GM23338 (cell line): ENCODE measurements around the gene RANBP6. TPM values are rescaled to one million over a fixed set of nuclear protein-coding genes. Genes with fewer than 3 reads are reported as not detected.

Experiments
- ATAC-seq: fragments of 200-7000 bp; cut with Tn5 transposase; 3 replicates; pipeline ENCODE4 v1.9.1; 2020
- DNase-seq: peaks from one replicate; pipeline ENCODE4 v3.0.0-alpha.2; 2015; ENCODE audit warnings: low spot score
- H2AFZ ChIP-seq: fragments of 200-600 bp; sonication (generic); 2 replicates; pipeline ENCODE4 v1.8.0; 2016; ENCODE audit warnings: antibody characterized with exemption, mild to moderate bottlenecking, moderate library complexity
- H3F3A ChIP-seq: fragments of 200-600 bp; sonication (generic); replicated peaks from 2 replicates; pipeline ENCODE4 v1.8.0; 2017; ENCODE audit warnings: antibody characterized with exemption, mixed run types, low read depth
- H3K27ac ChIP-seq: fragments of 200-600 bp; sonication (generic); 2 replicates; pipeline ENCODE4 v1.6.1; 2016; ENCODE audit warnings: low read depth
- H3K27me3 ChIP-seq: fragments of 200-600 bp; sonication (generic); 2 replicates; pipeline ENCODE4 v1.8.0; 2016; ENCODE audit warnings: mild to moderate bottlenecking, mixed run types, moderate library complexity; ENCODE audit not compliant: insufficient read depth
- H3K36me3 ChIP-seq: fragments of 200-600 bp; sonication (generic); 2 replicates; pipeline ENCODE4 v1.8.0; 2016; ENCODE audit warnings: mild to moderate bottlenecking; ENCODE audit not compliant: insufficient read depth
- H3K4me1 ChIP-seq: fragments of 200-600 bp; sonication (generic); 2 replicates; pipeline ENCODE4 v1.8.0; 2016; ENCODE audit warnings: mild to moderate bottlenecking, moderate library complexity; ENCODE audit not compliant: insufficient read depth
- H3K4me2 ChIP-seq: fragments of 200-600 bp; sonication (generic); 2 replicates; pipeline ENCODE4 v1.7.1; 2017; ENCODE audit warnings: mixed run types
- H3K4me3 ChIP-seq: fragments of 200-600 bp; sonication (generic); 2 replicates; pipeline ENCODE4 v1.6.1; 2016; ENCODE audit warnings: mixed run types
- H3K79me2 ChIP-seq: fragments of 200-600 bp; sonication (generic); replicated peaks from 2 replicates; pipeline ENCODE4 v1.8.0; 2017; ENCODE audit warnings: mild to moderate bottlenecking; ENCODE audit not compliant: insufficient read depth
- H3K9me2 ChIP-seq: fragments of 200-600 bp; sonication (generic); 2 replicates; pipeline ENCODE4 v1.8.0; 2017; ENCODE audit not compliant: insufficient read depth
- H4K20me1 ChIP-seq: fragments of 200-600 bp; sonication (generic); replicated peaks from 2 replicates; pipeline ENCODE4 v1.8.0; 2017; ENCODE audit warnings: mild to moderate bottlenecking; ENCODE audit not compliant: insufficient read depth
- H3K27ac Mint-ChIP-seq: 2 replicates; pipeline ENCODE4 v1.8.0; 2020; ENCODE audit warnings: inconsistent platforms, mild to moderate bottlenecking, moderate library complexity, mixed read lengths
- H3K27me3 Mint-ChIP-seq: 3 replicates; pipeline ENCODE4 v1.8.0; 2022; ENCODE audit warnings: low read depth, mild to moderate bottlenecking, moderate library complexity, mixed read lengths, inconsistent platforms; ENCODE audit not compliant: insufficient read depth, poor library complexity
- H3K36me3 Mint-ChIP-seq: 3 replicates; pipeline ENCODE4 v1.8.0; 2021; ENCODE audit warnings: low read depth, mild to moderate bottlenecking, inconsistent platforms, moderate library complexity, mixed read lengths
- H3K4me1 Mint-ChIP-seq: 3 replicates; pipeline ENCODE4 v1.8.0; 2020; ENCODE audit warnings: mild to moderate bottlenecking, inconsistent platforms, mixed read lengths
- H3K4me3 Mint-ChIP-seq: 3 replicates; pipeline ENCODE4 v1.8.0; 2021; ENCODE audit warnings: moderate library complexity, mild to moderate bottlenecking, inconsistent platforms, mixed read lengths
- H3K9me3 Mint-ChIP-seq: 3 replicates; pipeline ENCODE4 v1.8.0; 2020; ENCODE audit warnings: moderate library complexity, mild to moderate bottlenecking, inconsistent platforms, mixed read lengths
- CREB1 ChIP-seq: fragments of 250-450 bp; sonication (Bioruptor Pico); IDR thresholded peaks from 2 replicates; pipeline ENCODE4 v1.5.0; 2020; ENCODE audit warnings: low read depth, mild to moderate bottlenecking, moderate library complexity
- EZH2 ChIP-seq: fragments of 200-600 bp; sonication (generic); IDR thresholded peaks from one replicate; pipeline ENCODE4 v1.8.0; 2017; ENCODE audit warnings: antibody characterized with exemption, mild to moderate bottlenecking, low read depth; ENCODE audit not compliant: unreplicated experiment
- EZH2phosphoT487 ChIP-seq: fragments of 200-600 bp; sonication (generic); IDR thresholded peaks from one replicate; pipeline ENCODE4 v1.8.1; 2018; ENCODE audit warnings: antibody characterized with exemption; ENCODE audit not compliant: unreplicated experiment
- REST ChIP-seq: IDR thresholded peaks from one replicate; pipeline ENCODE4 v1.6.1; 2018; ENCODE audit warnings: antibody characterized with exemption; ENCODE audit not compliant: unreplicated experiment
- STAT1 ChIP-seq: IDR thresholded peaks from one replicate; pipeline ENCODE4 v1.6.1; 2016; ENCODE audit warnings: antibody characterized with exemption; ENCODE audit not compliant: unreplicated experiment
- ZNF114 ChIP-seq: fragments of 250-450 bp; sonication (Bioruptor Pico); IDR thresholded peaks from 2 replicates; pipeline ENCODE4 v1.5.0; 2020; ENCODE audit warnings: mild to moderate bottlenecking, moderate library complexity
- ZNF331 ChIP-seq: fragments of 250-450 bp; sonication (Bioruptor Pico); IDR thresholded peaks from 2 replicates; pipeline ENCODE4 v1.5.0; 2020; ENCODE audit warnings: low read depth, mild to moderate bottlenecking, moderate library complexity
- polyA plus RNA-seq: library from polyadenylated mRNA; unstranded; fragments of >200 nt; fragmentation: Nextera tagmentation; extraction: Ambion mirVana; gene quantifications from 2 replicates; pipeline ENCODE4 v1.2.1, GENCODE V29; 2016
- total RNA-seq: library from RNA; depleted of rRNA; stranded (reverse); fragments of >200 nt; shearing (Covaris generic); gene quantifications from 2 replicates; pipeline ENCODE4 v1.2.3, GENCODE V29; 2014
- TF ChIP-seq, protein P1 (sequence below): fragments of 250-450 bp; sonication (Bioruptor Pico); IDR thresholded peaks from 2 replicates; pipeline ENCODE4 v1.5.0; 2020; ENCODE audit warnings: mild to moderate bottlenecking, moderate library complexity
- TF ChIP-seq, protein P2 (sequence below): IDR thresholded peaks from 2 replicates; pipeline ENCODE4 v1.6.1; 2016; ENCODE audit warnings: antibody characterized with exemption

The RANBP6 gene
- total and polyA plus RNA-seq, 2 experiments from 2014 or later = 9.4 to 26.4 TPM

DNA sequence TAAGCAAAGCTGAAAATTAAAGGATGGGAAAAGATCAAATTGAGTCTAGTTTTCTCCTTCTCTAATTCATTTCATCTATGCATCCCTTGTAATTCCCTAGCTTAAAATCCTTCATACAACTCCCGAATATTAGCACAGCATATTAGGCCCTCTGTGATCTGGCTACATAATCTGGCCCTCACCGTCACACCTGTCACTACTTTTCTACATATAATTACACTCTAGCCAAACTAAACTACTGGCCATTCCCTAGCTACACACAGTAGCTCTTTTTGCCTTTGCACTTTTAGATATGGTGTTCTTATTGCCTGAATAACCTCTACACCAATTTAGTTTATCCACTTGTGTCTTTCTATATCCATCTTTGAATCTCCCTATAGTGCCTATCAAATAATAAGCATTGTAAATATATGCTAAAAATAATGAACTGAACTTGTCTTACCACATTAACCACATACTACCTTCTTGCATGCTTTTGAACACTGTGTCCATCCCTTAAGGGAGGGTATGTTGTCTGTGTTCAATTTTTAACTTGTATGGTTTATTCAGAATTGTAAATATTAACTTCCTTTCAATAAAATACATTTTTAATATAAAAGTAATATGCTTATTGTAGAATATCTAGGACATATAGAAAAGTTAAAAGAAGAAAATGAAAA is 15.9 kb downstream of the RANBP6 start (continued):
- TF ChIP-seq EZH2 (no peak), ZNF331 (CRISPR knock-in tag) (no peak), CREB1 (CRISPR knock-in tag) (no peak), STAT1 (no peak), ZNF114 (CRISPR knock-in tag) (no peak), EZH2phosphoT487 (no peak)
- TF ChIP-seq, protein P1, sequence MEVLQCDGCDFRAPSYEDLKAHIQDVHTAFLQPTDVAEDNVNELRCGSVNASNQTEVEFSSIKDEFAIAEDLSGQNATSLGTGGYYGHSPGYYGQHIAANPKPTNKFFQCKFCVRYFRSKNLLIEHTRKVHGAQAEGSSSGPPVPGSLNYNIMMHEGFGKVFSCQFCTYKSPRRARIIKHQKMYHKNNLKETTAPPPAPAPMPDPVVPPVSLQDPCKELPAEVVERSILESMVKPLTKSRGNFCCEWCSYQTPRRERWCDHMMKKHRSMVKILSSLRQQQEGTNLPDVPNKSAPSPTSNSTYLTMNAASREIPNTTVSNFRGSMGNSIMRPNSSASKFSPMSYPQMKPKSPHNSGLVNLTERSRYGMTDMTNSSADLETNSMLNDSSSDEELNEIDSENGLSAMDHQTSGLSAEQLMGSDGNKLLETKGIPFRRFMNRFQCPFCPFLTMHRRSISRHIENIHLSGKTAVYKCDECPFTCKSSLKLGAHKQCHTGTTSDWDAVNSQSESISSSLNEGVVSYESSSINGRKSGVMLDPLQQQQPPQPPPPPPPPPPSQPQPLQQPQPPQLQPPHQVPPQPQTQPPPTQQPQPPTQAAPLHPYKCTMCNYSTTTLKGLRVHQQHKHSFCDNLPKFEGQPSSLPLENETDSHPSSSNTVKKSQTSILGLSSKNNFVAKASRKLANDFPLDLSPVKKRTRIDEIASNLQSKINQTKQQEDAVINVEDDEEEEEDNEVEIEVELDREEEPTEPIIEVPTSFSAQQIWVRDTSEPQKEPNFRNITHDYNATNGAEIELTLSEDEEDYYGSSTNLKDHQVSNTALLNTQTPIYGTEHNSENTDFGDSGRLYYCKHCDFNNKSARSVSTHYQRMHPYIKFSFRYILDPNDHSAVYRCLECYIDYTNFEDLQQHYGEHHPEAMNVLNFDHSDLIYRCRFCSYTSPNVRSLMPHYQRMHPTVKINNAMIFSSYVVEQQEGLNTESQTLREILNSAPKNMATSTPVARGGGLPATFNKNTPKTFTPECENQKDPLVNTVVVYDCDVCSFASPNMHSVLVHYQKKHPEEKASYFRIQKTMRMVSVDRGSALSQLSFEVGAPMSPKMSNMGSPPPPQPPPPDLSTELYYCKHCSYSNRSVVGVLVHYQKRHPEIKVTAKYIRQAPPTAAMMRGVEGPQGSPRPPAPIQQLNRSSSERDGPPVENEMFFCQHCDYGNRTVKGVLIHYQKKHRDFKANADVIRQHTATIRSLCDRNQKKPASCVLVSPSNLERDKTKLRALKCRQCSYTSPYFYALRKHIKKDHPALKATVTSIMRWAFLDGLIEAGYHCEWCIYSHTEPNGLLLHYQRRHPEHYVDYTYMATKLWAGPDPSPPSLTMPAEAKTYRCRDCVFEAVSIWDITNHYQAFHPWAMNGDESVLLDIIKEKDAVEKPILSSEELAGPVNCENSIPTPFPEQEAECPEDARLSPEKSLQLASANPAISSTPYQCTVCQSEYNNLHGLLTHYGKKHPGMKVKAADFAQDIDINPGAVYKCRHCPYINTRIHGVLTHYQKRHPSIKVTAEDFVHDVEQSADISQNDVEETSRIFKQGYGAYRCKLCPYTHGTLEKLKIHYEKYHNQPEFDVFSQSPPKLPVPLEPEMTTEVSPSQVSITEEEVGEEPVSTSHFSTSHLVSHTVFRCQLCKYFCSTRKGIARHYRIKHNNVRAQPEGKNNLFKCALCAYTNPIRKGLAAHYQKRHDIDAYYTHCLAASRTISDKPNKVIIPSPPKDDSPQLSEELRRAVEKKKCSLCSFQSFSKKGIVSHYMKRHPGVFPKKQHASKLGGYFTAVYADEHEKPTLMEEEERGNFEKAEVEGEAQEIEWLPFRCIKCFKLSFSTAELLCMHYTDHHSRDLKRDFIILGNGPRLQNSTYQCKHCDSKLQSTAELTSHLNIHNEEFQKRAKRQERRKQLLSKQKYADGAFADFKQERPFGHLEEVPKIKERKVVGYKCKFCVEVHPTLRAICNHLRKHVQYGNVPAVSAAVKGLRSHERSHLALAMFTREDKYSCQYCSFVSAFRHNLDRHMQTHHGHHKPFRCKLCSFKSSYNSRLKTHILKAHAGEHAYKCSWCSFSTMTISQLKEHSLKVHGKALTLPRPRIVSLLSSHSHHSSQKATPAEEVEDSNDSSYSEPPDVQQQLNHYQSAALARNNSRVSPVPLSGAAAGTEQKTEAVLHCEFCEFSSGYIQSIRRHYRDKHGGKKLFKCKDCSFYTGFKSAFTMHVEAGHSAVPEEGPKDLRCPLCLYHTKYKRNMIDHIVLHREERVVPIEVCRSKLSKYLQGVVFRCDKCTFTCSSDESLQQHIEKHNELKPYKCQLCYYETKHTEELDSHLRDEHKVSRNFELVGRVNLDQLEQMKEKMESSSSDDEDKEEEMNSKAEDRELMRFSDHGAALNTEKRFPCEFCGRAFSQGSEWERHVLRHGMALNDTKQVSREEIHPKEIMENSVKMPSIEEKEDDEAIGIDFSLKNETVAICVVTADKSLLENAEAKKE = no peak

GRCh38 chr9:5994493-5994892 is 20.9 kb downstream of the RANBP6 start:
- Histone ChIP-seq H3K4me1 (0 out of 2 replicates have a peak, but pooled peaks cover 12% of the 10 kb centered on the region), H3K4me3 (no peak overlapping the region), H4K20me1 (peaks cover 10% of the 10 kb centered on the region), H3K27ac (no peak overlapping the region), H2AFZ (no peak overlapping the region), H3K4me2 (no peak overlapping the region), H3K79me2 (peaks cover 67% of the 10 kb centered on the region), H3K9me2 (no peaks in the 10 kb centered on the region), H3K27me3 (no peaks in the 10 kb centered on the region), H3F3A (no peaks in the 10 kb centered on the region), H3K36me3 (no peaks in the 10 kb centered on the region)
- no peaks in the 10 kb centered on the region for H3K27me3 Mint-ChIP-seq
- H3K27ac Mint-ChIP-seq = no peak overlapping the region
- H3K9me3 Mint-ChIP-seq = no peaks in the 10 kb centered on the region
- H3K4me1 Mint-ChIP-seq = peaks cover 20% of the 10 kb centered on the region
- no peak for ATAC-seq
- no peaks in the 10 kb centered on the region for H3K36me3 Mint-ChIP-seq
- DNase-seq = no peak
- H3K4me3 Mint-ChIP-seq = no peak overlapping the region
- TF ChIP-seq REST (no peak), EZH2phosphoT487 (no peak), CREB1 (CRISPR knock-in tag) (no peak), STAT1 (no peak)
- TF ChIP-seq, protein P2, sequence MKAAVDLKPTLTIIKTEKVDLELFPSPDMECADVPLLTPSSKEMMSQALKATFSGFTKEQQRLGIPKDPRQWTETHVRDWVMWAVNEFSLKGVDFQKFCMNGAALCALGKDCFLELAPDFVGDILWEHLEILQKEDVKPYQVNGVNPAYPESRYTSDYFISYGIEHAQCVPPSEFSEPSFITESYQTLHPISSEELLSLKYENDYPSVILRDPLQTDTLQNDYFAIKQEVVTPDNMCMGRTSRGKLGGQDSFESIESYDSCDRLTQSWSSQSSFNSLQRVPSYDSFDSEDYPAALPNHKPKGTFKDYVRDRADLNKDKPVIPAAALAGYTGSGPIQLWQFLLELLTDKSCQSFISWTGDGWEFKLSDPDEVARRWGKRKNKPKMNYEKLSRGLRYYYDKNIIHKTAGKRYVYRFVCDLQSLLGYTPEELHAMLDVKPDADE = no peak
